GM19324 (cell line): Measurements from ENCODE around the gene PDE4B.

ENCODE experiments used
- ATAC-seq: cut with Tn5 transposase; IDR thresholded peaks from one replicate; pipeline ENCODE4 v1.9.1; 2021; ENCODE audit warnings: mild to moderate bottlenecking, moderate library complexity; ENCODE audit not compliant: unreplicated experiment, low FRiP score

The PDE4B gene

GRCh38 chr1:66167267-66167666, 374.6 kb downstream of the PDE4B start:
- ATAC-seq: no peak

- no peak for ATAC-seq
Measured at GRCh38 chr1:66168467-66168887, 375.8 kb downstream of the PDE4B start.

DNA sequence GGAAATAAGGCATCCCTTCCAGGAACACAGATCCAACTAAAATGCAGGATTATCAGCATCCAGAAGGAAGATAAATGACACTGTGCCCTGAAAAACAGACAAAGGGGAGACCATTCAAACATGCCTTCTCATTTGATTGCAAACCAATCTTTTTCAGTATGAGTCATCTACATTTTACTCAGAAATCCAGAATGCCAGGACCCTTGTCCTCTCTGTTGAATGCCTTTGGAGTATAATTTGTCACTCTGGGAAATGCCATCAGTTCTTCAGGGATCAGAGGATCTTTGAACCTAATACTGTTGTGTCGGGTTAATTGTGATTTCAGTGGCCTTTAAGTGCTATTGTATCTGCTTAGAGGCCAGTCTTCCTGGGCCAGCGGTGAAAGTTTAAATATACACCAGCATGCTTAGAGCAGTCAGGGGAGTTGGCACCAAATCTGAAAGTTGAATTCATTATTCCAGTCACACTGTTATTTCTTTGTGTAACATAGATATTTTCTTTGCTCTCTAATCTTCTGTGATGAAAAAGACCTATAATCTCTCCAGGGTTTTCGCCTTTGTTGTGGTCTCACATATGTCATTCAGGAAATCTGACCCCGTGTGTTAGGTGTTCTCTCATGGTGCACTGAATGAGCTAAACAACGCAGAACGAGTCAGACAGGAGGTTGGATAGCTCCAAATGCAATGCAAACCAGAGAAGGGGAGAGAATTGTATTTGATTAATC, 376.4 kb downstream of the PDE4B start:
- ATAC-seq: no peak

DNA sequence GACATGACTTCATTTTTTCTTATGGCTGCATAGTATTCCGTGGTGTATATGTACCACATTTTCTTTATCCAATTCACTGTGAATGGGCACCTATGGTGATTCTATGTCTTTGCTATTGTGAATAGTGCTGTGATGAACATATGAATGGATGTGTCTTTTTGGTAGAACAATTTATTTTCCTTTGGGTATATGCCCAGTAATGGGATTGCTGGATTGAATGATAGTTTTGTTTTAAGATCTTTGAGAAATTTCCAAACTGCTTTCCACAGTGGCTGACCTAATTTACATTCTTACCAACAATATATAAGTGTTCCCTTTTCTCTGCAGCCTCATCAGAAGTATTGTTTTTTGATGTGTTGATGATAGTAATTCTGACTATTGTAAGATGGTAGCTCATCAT, 379.6 kb downstream of the PDE4B start:
- no peak for ATAC-seq

DNA sequence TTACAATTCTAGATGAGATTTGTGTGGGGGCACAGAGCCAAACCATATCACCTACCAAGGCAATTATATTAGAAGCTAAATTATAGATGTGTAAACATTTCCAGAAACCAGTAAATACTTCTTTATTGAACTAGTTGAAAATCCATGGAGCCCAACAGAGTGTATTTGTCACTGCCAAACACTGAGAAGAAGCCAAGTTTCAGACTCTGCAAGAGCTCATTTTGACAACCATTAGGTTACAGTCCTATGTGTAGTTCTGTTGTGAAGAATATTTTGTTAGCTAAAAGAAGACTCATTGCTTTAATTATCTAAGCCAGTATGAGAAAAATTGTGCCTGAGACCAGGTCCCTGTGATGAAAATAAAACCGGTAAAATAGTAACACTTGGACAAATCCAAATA, 382.4 kb downstream of the PDE4B start:
- ATAC-seq: no peak

- ATAC-seq: no peak
Measured at GRCh38 chr1:66175581-66175980, 382.9 kb downstream of the PDE4B start.

- no peak for ATAC-seq
Measured at GRCh38 chr1:66176012-66176715, 383.5 kb downstream of the PDE4B start.

DNA sequence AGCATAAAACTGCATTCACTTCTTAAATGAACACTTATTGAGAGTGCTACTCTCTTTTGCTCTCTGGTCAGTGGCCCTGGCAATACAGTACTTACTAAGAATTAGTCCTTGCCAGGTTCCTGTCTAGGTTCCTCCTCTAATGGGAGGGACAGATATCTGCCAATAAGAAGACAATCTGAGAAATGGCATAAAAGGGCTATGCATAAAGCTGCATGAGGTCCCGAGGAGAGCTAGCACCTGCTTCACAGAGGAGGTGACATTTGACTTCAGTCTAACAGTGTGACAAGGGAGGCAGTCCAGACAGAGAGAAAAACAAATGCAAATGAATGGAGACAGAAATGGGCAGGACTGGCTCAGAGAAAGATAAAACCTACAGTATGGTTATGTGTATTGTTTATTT, 384.1 kb downstream of the PDE4B start:
- ATAC-seq: no peak

GRCh38 chr1:66177510-66177909, 384.8 kb downstream of the PDE4B start:
- no peak for ATAC-seq

DNA sequence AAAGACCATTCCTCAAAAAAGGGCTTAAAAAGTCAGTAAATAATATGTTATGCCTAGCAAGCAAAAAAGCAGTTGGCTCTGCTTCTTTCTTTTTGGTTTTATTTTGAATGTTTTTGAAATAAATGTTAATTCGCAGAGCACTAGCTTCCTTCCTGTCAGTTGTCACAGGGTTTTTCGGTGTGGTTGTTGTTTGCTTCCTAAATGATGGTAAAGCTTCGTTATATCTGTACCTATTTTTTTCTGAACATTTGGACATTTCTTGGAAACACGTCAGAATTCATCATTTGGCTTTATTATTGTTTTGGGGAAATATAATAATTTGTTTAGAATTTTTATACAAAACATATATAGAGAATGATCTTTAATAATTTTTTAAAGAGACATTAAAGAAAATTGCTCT, 389.3 kb downstream of the PDE4B start:
- ATAC-seq: no peak

DNA sequence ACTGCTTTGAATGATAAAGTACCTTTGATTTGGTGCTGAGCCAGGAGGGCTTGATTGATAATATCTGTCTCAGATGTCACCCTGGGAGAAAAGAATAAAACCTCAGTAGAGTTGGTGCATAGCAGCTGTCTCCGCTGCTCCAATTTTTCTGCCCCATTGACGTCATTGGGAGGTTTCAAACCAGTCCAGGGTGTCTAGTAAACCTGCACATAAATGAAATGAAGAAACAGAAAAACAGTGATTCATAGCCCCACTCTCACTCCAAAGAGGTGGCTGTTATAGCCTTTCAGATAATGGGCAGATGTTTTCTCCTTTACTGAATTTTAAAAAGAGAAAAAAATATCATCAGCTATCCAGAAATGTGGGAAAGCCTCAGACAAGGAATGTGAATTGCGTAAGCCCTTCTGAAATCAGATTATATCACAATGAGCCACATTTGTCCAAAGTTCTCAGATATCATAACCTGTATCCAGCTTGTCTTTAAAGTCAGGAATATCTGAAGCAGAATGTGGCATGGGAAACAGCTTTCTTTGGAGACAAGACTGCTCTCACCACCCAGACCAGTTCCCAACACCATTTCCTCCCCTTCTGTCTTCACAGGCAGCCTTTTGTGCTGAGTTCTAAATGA, 390.0 kb downstream of the PDE4B start:
- no peak for ATAC-seq

DNA sequence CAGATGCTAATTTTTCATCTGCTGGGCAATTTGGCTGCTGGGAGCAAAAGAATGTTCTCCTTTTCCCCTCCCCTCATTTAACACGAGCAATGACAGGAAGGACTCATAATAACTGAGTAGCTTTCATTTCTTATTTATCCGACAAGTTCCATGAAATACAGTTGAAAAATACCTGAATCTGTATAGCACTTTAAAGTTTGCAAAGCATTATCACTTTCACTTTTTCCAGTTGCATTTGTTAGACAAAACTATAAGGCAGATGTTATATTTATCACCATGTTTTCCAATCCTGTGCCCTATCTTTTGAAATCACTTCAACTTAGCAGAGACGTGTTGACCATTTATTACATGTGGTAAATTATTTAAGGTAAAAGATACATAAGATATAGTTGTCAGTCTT, 390.7 kb downstream of the PDE4B start:
- no peak for ATAC-seq

GRCh38 chr1:66197120-66197519, 404.4 kb downstream of the PDE4B start:
- ATAC-seq: no peak

- no peak for ATAC-seq
Measured at GRCh38 chr1:66197785-66198184, 405.1 kb downstream of the PDE4B start.

DNA sequence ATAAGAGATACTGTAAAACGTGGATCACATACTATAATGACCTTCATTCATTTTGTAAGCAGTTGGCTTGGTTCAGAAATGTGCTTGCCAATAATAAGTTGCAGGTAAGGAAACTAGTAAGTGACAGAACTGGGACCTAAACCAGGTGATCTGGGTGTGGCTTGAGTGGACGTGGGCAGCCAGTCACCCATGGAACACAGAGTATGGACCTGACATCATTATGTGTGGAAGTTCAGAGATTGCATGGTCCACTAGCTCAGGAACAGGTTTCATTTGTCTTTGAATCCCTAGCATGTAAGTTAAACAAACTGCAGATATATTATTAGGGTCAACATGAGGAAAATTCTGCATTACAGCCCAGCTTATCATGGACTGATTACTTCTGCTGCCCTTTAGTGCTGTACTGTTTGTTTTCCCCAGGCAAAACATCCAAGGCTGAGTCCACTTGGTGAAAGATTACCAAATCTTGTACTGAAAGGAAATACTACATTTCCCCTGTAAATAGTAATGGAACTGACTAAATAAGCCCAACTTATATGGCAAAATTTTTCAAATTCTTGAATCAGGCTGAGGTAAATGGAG, 414.0 kb downstream of the PDE4B start:
- ATAC-seq: no peak

DNA sequence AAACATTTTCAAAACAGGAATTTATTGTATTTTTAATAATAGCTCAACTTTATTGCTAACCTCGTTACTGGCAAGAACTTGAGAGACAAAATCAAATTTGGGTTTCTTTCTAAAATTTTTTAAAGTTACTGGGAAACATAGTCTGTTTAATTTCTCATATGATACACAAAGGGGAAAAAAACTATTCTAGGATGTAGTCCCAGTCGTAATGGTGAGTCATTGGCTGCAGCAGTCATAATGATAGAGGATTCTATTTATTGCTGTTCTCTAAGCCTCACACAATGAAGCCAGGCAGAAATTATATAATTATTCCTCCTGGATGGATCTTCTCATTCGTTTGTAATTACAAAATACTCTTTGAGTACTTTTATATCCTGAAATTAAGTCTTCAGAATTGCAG, 414.8 kb downstream of the PDE4B start:
- no peak for ATAC-seq

- no peak for ATAC-seq
Measured at GRCh38 chr1:66208632-66209031, 415.9 kb downstream of the PDE4B start.

GRCh38 chr1:66210635-66211244, 418.0 kb downstream of the PDE4B start:
- no peak for ATAC-seq

DNA sequence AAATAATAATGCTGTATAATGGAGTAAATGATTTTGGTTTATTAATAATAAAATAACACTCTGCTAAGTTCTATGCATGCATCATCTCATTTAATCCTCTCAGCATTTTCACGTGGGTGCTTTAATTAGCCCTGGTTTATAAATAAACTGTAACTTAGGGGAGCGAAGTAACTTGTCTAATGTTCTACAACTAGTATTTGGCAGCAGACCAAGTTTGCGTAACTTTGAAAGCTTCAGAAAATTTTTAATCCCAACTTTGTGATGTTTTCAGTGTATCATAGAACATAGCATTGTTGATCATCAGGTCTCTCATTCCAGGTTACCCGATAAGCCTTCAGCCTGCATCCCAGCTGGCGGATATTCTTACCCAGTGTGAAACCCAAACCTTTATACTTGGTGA, 418.8 kb downstream of the PDE4B start:
- no peak for ATAC-seq

DNA sequence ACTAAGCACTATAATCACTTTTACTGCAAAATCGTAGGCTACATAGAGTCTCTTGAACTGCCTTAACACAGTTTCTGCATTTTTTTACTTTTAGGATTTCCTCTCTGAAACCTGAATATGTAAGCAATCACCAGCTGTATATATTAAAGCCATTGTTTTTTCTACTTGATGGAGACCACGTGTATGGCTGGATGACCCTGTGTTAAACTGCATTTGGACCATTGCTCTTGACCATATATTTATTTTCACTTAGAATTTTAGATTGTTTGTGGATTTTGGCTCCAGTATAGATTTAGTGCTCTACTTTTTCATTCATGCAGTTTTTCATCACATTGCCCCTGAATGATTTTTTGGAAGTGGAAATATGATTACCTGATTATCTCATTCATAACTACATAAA, 420.8 kb downstream of the PDE4B start:
- no peak for ATAC-seq

DNA sequence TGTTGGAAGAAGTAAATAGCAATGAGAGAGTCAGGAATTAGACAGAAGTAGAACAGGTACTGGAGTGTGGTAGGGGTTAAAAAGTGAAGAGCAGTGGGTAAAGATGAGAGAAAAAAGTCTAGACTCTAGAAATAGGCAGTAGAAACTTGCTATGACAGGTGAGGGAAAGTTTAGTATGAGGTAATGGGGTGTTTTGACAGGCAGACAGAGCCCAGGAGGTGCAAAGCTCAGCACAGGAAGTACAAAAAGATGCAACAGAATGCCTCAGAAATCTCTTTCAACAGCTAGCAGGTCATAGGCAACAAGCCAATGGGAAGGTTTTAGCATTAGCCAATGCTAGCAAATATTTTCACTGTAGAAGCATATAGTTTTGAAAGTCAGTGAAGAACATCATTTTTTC, 422.2 kb downstream of the PDE4B start:
- no peak for ATAC-seq
